Adipocyte (in vitro differentiated cells): ENCODE measurements around the gene AFF3.

Source experiments
- DNase-seq: peaks from one replicate; pipeline ENCODE4 v3.0.0-alpha.2; 2015; ENCODE audit warnings: low read depth
- H3K27me3 ChIP-seq: replicated peaks from 2 replicates; pipeline ENCODE4 v1.7.0; 2013; ENCODE audit warnings: mild to moderate bottlenecking, low read length, moderate library complexity; ENCODE audit not compliant: control insufficient read depth, insufficient read depth
- H3K36me3 ChIP-seq: 2 replicates; pipeline ENCODE4 v1.7.0; 2013; ENCODE audit warnings: low read length, mild to moderate bottlenecking, moderate library complexity; ENCODE audit not compliant: control insufficient read depth, insufficient read depth, severe bottlenecking
- H3K4me1 ChIP-seq: 2 replicates; pipeline ENCODE4 v1.7.0; 2013; ENCODE audit warnings: mild to moderate bottlenecking, low read length, moderate library complexity; ENCODE audit not compliant: control insufficient read depth, insufficient read depth
- H3K4me3 ChIP-seq: 2 replicates; pipeline ENCODE4 v1.7.0; 2013; ENCODE audit warnings: mild to moderate bottlenecking, low read length, moderate library complexity
- H3K9ac ChIP-seq: 2 replicates; pipeline ENCODE4 v1.7.0; 2013; ENCODE audit warnings: mild to moderate bottlenecking, low read length, moderate library complexity
- H3K9me3 ChIP-seq: 2 replicates; pipeline ENCODE4 v1.7.0; 2013; ENCODE audit warnings: mild to moderate bottlenecking, low read length, moderate library complexity; ENCODE audit not compliant: control insufficient read depth

Gene AFF3

GRCh38 chr2:100066856-100067255, 75.5 kb downstream of the AFF3 start:
- peaks cover 7% of the 10 kb centered on the region for H3K4me1 ChIP-seq
- no peak overlapping the region for H3K9ac ChIP-seq
- H3K36me3 ChIP-seq: no peaks in the 10 kb centered on the region
- H3K9me3 ChIP-seq: peaks cover 13% of the 10 kb centered on the region
- H3K27me3 ChIP-seq: peaks cover 7% of the 10 kb centered on the region
- no peak for DNase-seq
- H3K4me3 ChIP-seq: no peak overlapping the region

GRCh38 chr2:100066246-100066645, 76.1 kb downstream of the AFF3 start:
- Histone ChIP-seq H3K4me3 (no peak overlapping the region), H3K27me3 (peaks cover 7% of the 10 kb centered on the region), H3K9ac (no peak overlapping the region), H3K36me3 (no peaks in the 10 kb centered on the region), H3K9me3 (peaks cover 13% of the 10 kb centered on the region), H3K4me1 (peaks cover 7% of the 10 kb centered on the region)
- DNase-seq: no peak

- H3K9me3 ChIP-seq: peaks cover 13% of the 10 kb centered on the region
- peaks cover 5% of the 10 kb centered on the region for H3K4me1 ChIP-seq
- H3K9ac ChIP-seq: no peak overlapping the region
- no peaks in the 10 kb centered on the region for H3K36me3 ChIP-seq
- DNase-seq: no peak
- no peak overlapping the region for H3K4me3 ChIP-seq
- H3K27me3 ChIP-seq: peaks cover 11% of the 10 kb centered on the region
These were observed 77.6 kb downstream of the AFF3 start for GRCh38 chr2:100064592-100065428.

GRCh38 chr2:100064165-100064564, 78.2 kb downstream of the AFF3 start:
- Histone ChIP-seq H3K4me3 (no peak overlapping the region), H3K9ac (no peak overlapping the region), H3K9me3 (peaks cover 13% of the 10 kb centered on the region), H3K4me1 (peaks cover 3% of the 10 kb centered on the region), H3K27me3 (peaks cover 11% of the 10 kb centered on the region), H3K36me3 (no peaks in the 10 kb centered on the region)
- DNase-seq: no peak

GRCh38 chr2:100063459-100063953, 78.9 kb downstream of the AFF3 start:
- Histone ChIP-seq H3K4me3 (no peak overlapping the region), H3K36me3 (no peaks in the 10 kb centered on the region), H3K4me1 (peaks cover 3% of the 10 kb centered on the region), H3K27me3 (peaks cover 11% of the 10 kb centered on the region), H3K9me3 (peaks cover 13% of the 10 kb centered on the region), H3K9ac (no peak overlapping the region)
- no peak for DNase-seq

GRCh38 chr2:100062336-100062735, 80.1 kb downstream of the AFF3 start:
- Histone ChIP-seq H3K36me3 (no peaks in the 10 kb centered on the region), H3K4me3 (no peak overlapping the region), H3K9ac (no peak overlapping the region), H3K9me3 (peaks cover 13% of the 10 kb centered on the region), H3K27me3 (peaks cover 4% of the 10 kb centered on the region), H3K4me1 (peaks cover 11% of the 10 kb centered on the region)
- no peak for DNase-seq

- peaks cover 13% of the 10 kb centered on the region for H3K9me3 ChIP-seq
- no peak overlapping the region for H3K9ac ChIP-seq
- H3K36me3 ChIP-seq: no peaks in the 10 kb centered on the region
- no peak overlapping the region for H3K4me3 ChIP-seq
- H3K27me3 ChIP-seq: peaks cover 4% of the 10 kb centered on the region
- peaks cover 10% of the 10 kb centered on the region for H3K4me1 ChIP-seq
- DNase-seq: no peak
These were observed 81.5 kb downstream of the AFF3 start for GRCh38 chr2:100060875-100061274.

GRCh38 chr2:100059638-100060037, 82.8 kb downstream of the AFF3 start:
- Histone ChIP-seq H3K9me3 (peaks cover 13% of the 10 kb centered on the region), H3K36me3 (no peaks in the 10 kb centered on the region), H3K27me3 (peaks cover 4% of the 10 kb centered on the region), H3K9ac (no peak overlapping the region), H3K4me3 (no peak overlapping the region), H3K4me1 (peaks cover 10% of the 10 kb centered on the region)
- no peak for DNase-seq

- no peaks in the 10 kb centered on the region for H3K36me3 ChIP-seq
- DNase-seq: peak; percentile 50
- H3K27me3 ChIP-seq: peaks cover 4% of the 10 kb centered on the region
- no peak overlapping the region for H3K9ac ChIP-seq
- peaks cover 3% of the 10 kb centered on the region for H3K9me3 ChIP-seq
- peaks cover 10% of the 10 kb centered on the region for H3K4me1 ChIP-seq
- H3K4me3 ChIP-seq: no peak overlapping the region
These were observed 84.5 kb downstream of the AFF3 start for GRCh38 chr2:100057901-100058261.

GRCh38 chr2:100054426-100054825, 88.0 kb downstream of the AFF3 start:
- peaks cover 10% of the 10 kb centered on the region for H3K4me1 ChIP-seq
- H3K9me3 ChIP-seq: no peaks in the 10 kb centered on the region
- no peak overlapping the region for H3K4me3 ChIP-seq
- H3K27me3 ChIP-seq: peaks cover 11% of the 10 kb centered on the region
- H3K9ac ChIP-seq: no peak overlapping the region
- H3K36me3 ChIP-seq: no peaks in the 10 kb centered on the region
- DNase-seq: no peak

GRCh38 chr2:100053087-100053885, 89.1 kb downstream of the AFF3 start:
- Histone ChIP-seq H3K4me3 (no peak overlapping the region), H3K9ac (no peak overlapping the region), H3K27me3 (peaks cover 11% of the 10 kb centered on the region), H3K9me3 (no peaks in the 10 kb centered on the region), H3K36me3 (no peaks in the 10 kb centered on the region), H3K4me1 (peaks cover 10% of the 10 kb centered on the region)
- no peak for DNase-seq
